ENCODE measurements around the gene RAP1GAP2.

RAP1GAP2 gene

DNA sequence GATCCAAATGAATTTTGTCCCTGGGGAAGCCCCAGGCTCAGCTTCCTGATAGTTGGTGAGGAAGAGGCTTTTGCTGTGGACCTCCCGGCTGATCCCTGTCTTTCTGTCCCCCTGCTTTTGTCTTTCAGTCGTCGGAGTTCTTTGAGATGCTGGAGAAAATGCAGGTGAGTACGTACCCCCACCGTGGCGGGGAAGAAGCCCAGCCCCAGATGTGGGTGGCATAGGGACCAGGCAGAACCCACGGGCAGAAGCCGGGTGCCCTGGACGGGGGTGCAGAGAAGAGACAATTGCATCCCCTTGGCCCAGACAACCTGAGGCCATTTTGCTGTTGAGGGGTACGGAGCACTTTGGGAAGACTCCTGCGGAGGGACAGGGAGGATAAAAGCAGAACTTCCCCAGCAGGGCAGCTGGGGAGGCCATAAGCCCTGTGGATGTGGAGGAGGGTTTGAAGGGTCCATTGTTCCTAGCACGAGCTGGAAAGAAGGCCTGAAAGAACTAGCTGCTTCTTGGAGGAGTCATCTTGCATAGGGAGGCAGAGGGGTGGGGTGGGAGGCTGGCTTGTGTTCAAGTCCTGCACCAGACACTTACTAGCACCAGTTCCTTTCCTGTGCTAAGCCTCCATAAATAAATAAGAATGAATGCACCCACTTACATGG lies 161.5 kb downstream of the RAP1GAP2 start:
- Histone ChIP-seq H3K27ac (no peak overlapping the region), H3K4me3 (no peak overlapping the region)

DNA sequence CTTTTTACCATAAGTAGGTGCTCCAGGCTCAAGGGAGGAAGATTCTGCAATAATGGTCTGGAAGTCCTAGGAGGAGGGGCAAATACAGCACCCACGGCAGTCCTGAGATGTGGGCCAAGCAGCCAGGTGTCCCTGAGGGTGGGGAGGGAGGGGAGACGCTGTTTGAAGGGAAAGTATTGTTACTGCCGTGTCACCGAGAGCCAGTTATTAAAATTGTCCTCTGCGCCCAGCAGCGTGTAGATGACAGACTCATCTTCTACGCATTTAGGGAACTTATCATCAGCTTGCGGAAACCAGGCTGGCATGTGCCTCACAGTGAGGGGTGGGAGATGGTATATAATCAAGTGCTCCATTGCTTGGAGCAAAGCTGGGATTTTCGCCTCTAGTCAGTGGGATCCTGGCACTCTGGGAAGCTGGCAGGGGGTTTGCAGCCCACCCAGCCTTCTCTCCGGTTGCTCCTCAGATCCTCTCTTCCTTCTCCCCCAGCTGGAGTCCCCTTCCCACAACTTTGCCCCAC lies 162.5 kb downstream of the RAP1GAP2 start:
- Histone ChIP-seq H3K27ac (no peak overlapping the region), H3K4me3 (no peak overlapping the region)

DNA sequence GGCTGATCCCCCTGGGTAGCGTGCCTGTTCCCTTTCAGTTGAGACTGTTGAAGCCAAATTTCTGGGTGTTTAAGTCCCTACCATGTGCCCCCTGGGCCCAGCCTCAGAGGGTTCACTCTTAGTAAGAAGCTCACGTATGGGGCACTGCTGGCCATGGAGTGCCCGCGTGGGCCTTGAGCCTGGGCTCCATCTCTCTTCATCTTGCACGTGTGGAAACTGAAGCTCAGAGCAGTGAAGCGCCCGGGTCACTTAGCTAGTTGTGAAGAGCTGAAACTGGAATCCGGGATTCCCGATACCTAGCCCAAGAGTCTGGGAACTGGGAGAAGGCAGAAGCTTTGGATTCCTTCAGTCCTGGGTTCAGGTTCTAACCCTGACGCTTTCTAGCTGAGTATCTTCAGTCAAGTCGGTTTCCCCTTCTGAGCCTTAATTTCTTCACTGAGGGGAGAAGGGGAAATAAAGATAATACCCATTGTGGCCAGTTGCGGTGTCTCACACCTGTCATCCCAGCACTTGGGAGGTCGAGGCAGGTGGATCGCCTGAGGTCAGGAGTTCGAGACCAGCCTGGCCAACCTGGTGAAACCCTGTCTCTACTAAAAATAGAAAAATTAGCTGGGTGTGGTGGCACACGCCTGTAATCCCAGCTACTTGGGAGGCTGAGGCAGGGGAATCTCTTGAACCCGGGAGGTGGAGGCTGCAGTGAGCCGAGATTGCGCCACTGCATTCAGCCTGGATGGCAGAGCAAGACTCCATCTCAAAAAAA lies 163.3 kb downstream of the RAP1GAP2 start:
- no peak overlapping the region for H3K27ac ChIP-seq
- no peak overlapping the region for H3K4me3 ChIP-seq

DNA sequence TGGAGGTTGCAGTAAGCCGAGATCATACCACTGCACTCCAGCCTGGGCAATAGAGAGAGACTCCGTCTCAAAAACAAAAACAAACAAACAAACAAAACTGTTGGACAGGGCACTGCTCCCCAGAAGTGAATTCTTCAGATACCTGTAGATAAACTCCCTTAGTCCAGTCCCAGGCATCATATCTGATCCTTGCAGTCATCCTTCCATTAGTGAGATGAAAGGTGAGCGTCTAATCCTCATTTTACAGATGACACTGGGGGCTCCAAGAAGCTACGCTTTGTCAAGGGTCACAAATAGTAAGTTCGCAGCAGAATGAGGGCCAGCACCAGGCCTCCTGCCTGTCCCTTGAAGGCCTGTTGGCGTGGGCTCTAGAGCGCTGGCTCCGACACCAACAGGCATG lies 165.2 kb downstream of the RAP1GAP2 start:
- Histone ChIP-seq H3K4me3 (no peak overlapping the region), H3K27ac (no peak overlapping the region)

DNA sequence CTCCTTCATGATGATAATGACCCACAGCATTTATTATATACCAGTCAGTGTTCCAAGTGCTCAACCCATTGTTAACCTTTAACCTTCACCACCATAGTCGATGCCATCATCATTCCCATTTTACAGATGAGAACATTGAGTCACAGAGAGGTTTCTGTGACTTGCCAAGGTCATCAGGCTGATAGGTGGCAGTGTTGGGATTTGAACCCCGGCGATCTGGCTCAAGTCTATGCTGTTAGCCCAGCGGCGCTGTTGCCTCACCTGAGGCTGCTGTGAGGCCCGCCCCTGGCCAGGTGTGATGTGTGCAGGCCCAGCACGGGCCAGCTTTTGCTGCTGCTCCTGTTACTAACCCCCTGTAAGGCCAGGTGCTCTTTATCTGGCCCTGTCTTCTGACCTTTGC lies 166.0 kb downstream of the RAP1GAP2 start:
- H3K4me3 ChIP-seq = no peak overlapping the region
- H3K27ac ChIP-seq = no peak overlapping the region

DNA sequence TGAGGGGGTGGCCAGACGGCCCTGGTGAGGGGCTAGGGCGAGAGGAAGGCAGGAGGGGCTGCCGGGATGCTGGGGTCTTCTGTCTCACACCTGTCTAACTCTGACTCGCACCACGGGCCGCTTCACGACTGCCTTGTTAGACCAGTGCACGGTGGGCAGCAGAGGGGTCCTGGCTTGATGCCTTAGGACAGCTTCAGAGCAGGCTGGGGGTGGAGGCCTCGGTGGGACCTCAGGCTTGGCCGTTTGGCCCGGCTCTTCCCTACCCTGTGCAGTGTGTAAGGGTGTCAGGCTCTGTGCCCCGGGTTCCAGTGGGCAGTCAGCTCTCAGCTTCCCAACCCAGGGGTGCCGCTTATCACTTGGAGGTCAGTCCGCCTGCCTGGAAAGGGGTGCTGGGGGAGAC lies 166.5 kb downstream of the RAP1GAP2 start:
- H3K4me3 ChIP-seq = no peak overlapping the region
- H3K27ac ChIP-seq = no peak overlapping the region

DNA sequence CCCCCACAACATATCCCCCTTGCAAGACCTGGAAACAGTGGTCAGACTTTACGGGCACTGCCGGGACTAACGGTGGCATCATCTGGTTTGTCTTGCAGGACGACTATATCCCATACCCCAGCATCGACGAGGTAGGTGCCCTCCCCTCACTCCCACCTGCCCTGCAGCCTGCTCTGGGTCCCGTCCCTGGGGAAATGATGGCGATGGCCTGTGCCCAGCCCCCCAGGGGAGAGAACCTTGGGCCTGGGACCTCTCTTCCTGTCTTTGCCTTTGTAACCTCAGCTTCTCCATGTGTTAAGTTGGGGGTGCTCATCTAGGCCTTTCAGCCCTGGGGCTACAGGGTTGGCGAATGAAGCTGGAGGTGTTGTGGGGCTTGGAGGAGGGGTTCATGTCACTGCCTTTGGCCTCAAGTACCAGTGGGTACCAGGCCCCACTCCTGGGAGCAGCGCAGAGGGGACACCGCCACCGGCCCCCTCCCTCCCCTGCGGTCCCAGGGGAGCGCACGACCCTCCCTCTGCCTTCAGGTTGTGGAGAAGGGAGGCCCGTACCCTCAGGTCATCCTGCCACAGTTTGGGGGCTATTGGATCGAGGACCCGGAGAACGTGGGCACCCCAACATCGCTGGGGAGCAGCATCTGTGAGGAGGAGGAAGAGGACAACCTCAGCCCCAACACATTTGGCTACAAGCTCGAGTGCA lies 167.2 kb downstream of the RAP1GAP2 start:
- no peak overlapping the region for H3K4me3 ChIP-seq
- no peak overlapping the region for H3K27ac ChIP-seq

DNA sequence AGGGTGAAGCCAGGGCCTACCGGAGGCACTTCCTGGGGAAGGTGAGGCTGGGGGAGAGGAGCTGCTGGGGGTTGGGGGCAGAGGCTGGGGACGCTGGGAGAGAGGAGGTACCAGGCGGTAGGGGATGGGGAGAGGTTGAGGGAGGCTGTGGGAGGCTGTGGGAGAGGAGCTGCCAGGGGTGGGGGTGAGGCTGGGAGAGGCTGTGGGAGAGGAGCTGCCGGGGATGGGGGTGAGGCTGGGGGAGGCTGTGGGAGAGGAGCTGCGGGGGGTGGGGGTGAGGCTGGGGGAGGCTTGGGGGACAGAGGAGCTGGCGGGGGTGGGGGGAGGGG lies 167.8 kb downstream of the RAP1GAP2 start:
- peak overlapping the region in 1 of 21 experiments; percentile 21 for H3K27ac ChIP-seq
- H3K4me3 ChIP-seq = no peak overlapping the region

DNA sequence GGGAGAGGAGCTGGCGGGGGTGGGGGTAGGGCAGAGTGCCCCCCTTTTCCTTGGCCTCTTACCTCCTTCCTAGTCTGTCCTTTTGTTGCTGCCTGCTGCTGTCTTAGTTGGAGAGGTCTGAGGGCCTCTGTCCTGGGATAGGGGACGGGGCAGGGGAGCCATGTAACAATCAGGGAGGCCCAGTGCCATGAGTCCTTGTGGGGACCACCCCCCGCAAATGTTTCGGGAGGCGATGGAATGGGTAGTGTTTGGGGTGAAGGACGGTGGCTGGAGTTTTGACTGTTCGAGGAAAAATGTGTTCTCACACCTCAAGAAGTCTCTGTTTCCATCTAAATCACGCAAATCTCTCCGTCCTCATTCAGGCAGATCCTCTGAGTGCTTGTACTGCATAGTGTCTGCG lies 168.1 kb downstream of the RAP1GAP2 start:
- peak overlapping the region in 1 of 21 experiments; percentile 21 for H3K27ac ChIP-seq
- H3K4me3 ChIP-seq = no peak overlapping the region

DNA sequence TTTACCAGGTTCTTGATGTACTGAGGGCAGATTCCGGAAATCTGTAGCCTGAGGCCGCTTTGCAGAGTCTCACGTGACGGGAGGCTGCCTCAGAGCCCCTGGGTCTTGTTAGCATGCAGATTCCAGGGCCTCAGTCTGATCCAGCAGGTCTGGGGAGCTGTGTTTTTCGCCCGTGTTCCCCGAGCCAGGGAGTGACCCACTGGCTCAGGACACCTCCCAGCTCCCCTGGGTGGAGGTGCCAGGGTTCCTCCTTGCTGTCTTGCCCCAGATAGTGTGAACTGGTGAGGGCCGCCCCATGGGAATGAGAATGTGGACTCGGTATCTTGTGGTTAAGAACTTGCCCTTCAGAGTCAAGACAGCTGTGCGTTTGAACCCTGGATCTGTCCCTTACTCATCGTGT lies 168.6 kb downstream of the RAP1GAP2 start:
- no peak overlapping the region for H3K4me3 ChIP-seq
- H3K27ac ChIP-seq = no peak overlapping the region

DNA sequence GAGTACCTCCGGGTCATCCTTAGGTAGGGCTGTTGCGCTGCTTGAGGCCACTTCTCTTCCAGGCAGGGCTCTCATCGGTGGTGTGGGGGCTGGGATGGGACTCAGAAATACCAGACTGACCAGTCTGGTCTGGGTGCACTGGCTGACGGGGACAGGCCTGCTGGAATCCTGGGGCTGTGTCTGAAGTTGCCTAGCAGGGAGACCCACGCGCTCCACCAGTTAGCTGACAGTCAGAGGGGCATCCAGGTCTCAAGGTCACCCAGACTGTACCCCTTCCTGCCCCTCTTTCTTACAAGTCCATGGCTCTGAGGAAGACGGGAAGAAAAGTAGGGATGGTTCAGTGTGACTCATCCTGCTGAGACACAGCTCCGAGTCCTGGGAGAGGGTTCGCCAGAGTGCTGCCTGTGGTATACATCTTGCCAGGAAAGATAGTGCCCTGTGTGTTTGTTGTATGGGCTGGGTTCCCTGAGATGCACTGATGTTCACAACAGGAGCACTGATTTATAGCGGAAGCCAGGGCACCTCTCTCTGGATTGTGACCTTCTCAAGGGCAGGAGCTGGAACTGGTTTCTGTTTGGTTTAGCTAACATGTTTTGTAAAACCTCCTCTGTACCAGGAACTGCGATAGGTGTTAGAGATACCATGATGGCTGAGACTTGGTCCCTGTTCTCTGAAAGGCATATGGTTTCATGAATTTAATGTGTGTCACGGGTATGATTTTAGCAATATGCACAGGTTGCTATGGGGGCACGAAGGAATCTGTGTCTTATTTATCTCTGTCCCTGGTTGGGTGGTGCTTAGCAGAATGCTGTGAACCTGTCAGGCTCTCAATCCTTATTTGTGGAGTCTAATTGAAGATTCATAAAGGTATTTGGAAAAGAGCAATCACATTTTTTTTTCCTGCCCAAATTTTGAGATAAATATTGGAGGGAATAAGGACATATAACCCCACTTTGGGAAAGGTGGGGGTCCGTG lies 169.7 kb downstream of the RAP1GAP2 start:
- no peak overlapping the region for H3K4me3 ChIP-seq
- no peak overlapping the region for H3K27ac ChIP-seq

DNA sequence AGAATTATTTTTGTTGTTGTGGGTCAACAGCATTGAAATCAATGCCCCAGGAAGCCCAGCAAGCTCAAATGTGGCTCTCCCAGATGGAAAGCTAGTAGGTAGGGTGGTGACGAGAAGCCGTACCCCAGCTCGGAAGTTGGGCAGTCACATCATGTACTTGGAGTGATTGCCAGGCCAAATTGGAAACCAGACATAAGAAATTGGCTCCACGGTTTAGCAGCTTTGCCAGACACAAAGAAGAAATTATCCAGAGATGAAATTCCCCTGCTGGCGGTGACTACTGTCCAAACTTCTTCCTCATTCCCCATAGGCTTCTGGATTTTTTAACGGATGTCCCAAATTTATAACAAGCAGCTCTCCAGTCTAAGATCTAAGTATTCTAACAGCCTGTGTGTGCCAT lies 171.3 kb downstream of the RAP1GAP2 start:
- H3K27ac ChIP-seq = peak overlapping the region in 1 of 21 experiments; percentile 38
- no peak overlapping the region for H3K4me3 ChIP-seq

DNA sequence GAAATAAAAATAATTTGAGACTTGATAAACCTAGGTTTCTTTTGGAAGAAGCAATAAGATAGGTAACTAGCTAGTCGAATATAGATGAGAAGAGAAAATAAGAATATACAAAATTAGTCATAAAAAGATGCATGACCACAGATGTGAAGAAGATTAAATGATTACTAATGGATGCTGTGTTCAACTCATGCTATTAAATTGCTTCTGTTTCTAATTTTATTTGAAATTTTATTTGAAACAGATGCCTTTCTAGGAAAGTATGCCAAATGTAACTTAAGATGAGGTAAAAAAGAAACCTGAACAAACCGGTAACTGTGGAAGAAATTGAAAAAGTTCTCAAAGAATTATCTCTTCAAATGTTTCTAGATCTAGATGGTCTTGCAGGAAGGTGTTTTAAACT lies 175.6 kb downstream of the RAP1GAP2 start:
- Histone ChIP-seq H3K27ac (no peak overlapping the region), H3K4me3 (no peak overlapping the region)

DNA sequence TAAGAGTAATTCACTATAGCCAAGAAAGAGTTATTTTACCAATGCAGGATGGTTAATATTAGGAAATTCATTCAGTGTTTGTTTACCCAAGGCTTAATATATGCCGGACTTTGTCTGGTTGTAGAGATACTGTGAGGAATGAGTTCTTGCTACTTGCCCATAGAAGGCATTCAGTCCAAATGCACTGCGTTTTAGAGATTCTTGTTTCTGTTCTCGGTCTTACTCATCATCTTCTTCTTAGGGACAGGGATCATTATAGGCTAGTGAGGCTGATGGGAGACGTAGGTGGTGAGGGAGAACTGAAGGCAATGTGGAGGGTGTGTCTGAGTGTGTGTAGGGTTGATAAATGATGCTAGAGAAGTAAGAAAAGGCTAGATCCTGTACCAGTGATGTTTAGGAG lies 176.5 kb downstream of the RAP1GAP2 start:
- H3K4me3 ChIP-seq = no peak overlapping the region
- H3K27ac ChIP-seq = no peak overlapping the region

DNA sequence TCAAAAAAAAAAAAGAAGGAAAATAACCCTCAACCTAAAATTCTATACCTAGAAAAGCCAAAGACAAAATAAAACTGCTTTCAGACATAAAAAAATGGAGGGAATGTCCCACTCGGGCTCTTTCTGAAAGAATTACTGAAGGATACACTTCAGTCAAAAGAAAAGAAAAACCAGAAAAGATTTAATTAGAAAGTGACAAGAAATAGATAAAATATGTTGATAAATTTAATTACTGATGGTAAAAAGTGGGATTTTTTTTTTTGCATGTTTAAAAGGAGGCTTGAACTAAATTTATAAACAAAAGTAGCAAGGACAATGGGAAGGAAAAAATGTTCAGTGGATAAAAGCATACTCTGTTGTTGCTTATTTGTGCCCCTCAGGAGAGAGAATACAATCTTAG lies 178.1 kb downstream of the RAP1GAP2 start:
- Histone ChIP-seq H3K4me3 (no peak overlapping the region), H3K27ac (no peak overlapping the region)

DNA sequence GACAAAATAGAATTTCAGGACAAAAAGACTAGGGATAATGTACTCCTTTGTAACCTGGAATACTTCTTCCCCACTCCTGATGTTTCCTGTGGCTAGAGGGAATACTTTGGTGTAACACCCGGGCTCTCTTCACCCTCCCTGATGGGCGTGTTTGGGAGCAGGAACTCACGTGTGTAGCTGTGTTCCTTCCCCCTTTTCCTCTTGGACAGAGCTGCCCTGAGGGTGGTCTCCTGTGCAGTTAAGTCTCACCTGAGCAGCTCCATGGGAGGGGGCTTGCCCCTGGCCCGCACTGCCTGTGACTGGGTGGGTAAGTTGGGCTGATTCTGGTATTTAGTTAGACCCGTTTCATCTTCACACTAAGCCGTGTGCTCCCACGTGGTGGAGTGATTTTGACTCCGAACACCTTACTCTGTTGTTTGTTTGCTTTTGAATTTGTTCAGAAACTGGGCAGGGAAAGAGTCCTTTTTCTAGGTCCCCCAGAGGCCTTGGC lies 179.3 kb downstream of the RAP1GAP2 start:
- peak overlapping the region; percentile 8 to 52 (median 33) for H3K4me3 ChIP-seq
- H3K27ac ChIP-seq = peak overlapping the region in 5 of 21 experiments; percentile 3 to 69 (median 53)

DNA sequence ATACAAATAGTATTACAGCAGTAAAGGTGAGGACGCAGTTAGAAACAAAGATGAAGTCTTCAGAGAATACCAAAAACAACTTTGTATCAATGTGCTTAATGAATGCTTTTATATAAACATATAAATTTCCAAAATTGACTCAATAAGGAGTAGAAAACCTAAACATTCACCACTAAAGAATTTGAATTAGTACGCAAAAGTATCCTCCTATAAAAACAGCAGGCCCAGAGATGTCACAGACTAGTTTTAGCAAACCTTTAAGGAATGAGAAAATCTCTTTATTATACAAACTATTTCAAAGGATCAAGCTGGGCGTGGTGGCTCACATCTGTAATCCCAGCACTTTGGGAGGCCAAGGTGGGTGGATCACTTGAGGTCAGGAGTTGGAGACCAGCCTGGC lies 180.9 kb downstream of the RAP1GAP2 start:
- Histone ChIP-seq H3K4me3 (no peak overlapping the region), H3K27ac (no peak overlapping the region)

DNA sequence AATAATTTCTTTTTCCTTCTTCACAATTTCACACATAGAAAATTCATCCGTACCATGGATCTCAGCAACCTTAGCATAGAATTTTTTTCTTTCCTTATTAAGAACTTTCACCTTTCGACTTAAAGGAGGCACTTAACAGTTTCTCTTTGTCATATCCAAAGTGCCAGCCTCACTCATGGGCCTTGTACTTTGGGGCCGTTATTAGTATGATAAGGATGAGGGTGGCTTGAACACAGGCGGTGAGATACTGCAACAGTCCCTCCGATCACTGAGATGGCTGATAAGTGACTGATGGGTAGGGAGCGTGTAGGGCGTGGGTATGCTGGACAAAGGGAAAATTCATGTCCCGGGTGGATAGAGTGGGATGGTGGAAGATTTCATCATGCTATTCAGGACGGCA lies 181.9 kb downstream of the RAP1GAP2 start:
- H3K4me3 ChIP-seq = no peak overlapping the region
- H3K27ac ChIP-seq = no peak overlapping the region

DNA sequence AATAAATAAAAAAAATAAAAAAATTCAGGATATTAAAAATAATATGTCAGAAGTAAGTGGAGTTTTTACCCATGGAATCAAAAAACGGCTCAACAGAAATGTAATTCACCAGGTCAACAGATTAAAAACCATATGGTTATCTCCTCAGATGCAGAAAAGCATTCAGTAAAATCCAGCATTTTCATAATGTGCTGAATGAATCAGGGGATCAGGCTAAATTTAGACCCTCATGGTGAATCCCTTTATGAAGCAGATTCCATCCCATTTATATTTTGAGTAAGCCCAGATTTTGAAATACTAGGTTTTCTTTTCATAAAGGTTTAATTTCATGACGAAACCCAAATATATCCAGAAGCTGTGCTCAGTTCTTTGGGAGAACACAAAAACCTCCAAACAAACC lies 182.8 kb downstream of the RAP1GAP2 start:
- H3K4me3 ChIP-seq = no peak overlapping the region

More for the DNA sequence above, 182.8 kb downstream of the RAP1GAP2 start:
- no peak overlapping the region for H3K27ac ChIP-seq

All from skin epidermis (tissue), 12 donors.